HS-27A (cell line): ENCODE measurements around the gene IGSF10.
A peak's percentile ranks its signal among the peaks of the same experiment; 100 is the strongest.

ENCODE experiments used
- DNase-seq: peaks from one replicate; pipeline ENCODE4 v3.0.0-alpha.2; 2012; ENCODE audit warnings: low read depth, missing footprints

The IGSF10 gene

DNA sequence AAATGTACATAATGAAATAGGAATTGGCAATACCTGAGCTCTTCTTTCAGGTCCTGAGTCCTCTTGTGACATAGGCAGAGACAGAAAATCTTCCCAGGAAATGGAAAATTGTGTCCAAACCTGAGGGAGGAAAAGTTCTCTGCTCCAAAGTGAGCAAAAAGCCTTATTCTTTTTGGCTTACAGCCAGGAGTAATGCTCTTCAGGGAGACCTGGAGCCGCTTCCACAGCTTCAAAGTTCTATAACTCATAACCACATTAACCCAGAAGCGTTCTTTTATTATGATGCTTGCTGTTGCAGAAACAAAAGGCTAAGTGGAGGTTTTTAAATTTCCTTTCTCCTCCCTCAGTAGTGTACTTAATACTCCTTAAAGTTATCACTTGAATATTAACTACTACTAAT lies 633 bp downstream of the IGSF10 start:
- no peak for DNase-seq

DNA sequence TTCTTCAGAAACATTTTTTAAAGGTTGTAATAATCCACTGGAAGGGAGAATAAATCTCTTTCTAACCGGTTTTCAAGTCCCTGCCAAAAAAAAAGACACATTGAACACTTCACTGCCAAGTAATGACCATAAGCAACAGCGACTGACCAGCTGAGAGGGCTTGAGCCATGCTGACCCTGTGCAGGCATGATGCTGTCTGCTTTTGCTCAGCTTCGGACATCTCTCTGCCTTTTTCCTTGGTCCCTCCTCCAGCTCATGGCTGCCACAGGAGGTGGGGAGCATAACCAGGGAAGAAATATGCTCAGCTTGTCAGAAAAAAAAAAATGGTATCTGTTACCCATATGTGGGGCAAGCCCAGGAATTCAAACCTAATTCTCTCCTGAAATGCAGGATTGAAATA lies 1.5 kb downstream of the IGSF10 start:
- no peak for DNase-seq

- DNase-seq, result no peak
These were observed 4.8 kb downstream of the IGSF10 start for GRCh38 chr3:151456065-151456464.

DNA sequence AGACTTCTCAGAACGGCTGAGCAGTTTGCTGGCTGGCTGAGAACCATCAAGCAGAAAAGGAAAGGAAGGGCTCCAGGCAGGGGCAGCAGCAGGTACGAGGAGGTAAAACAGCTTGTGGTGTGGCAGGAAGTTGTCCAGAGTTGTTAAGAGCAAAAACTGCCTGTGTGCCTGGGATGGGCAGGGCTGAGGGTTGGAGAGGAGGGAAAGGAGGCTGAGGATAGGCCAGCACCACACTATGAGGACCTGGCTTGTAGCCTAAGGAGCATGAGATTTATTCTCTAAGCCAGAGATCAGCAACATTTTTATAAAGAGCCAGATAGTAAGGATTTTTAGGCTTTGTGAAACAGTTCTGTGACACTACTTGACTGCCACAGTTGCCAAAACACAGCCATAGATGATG lies 8.0 kb downstream of the IGSF10 start:
- no peak for DNase-seq

DNA sequence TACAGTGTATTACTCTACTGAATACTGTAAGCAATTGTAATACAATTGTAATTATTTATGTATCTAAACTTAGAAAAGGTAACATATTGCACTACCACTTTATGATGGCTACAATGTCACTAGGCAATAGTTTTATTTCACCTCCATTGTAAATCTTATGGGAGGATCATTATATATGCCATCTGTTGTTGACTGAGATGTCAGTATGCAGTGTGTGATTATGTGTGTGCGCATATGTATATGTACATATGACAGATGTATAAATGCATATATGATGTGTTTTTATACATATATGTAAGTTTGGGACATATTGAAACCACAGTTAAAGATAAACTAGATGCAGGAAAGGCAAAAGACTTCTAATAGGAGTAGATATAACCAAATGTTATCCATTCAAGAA lies 8.5 kb downstream of the IGSF10 start:
- DNase-seq, result no peak

- no peak for DNase-seq
These were observed 14.9 kb downstream of the IGSF10 start for GRCh38 chr3:151446002-151446340.

DNA sequence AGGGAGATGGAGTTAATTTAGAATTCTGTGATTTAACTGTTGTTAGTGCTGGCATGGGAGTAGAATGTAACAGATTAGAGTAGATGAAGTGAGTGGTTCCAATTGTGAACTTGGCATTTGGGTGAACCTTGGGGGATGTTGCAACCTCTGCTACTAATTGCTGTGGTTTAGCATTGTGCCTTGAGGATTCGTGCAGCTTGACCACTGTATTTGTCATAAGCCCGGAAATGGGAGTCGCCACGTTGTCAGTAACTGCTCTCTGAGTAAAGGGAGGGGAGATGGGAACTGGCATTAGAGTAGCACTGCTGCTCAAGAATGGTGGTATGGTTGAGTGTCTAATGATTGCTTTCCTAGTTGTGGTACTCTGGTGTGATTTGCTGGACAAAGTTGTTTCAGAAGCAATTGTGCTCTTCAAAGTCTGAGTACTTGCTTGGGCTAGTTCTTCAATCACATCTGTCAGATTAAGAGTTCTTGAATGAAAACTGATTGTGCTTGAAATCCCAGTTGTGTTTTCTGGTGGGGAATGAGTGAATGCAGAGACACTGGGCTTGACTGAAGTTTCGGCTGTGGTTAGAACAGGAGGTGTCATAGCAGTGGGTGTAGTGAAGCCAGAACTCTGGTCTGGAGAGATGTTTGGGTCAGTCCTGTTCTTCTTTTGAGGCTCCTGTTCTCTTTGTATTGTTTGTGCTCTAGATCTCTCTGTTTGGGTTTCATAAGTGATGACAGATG lies 15.4 kb downstream of the IGSF10 start:
- DNase-seq, result no peak

- DNase-seq, result no peak
These were observed 17.3 kb downstream of the IGSF10 start for GRCh38 chr3:151443583-151443982.

GRCh38 chr3:151440940-151441339 lies 19.9 kb downstream of the IGSF10 start:
- DNase-seq, result no peak

- DNase-seq, result peak; percentile 19
These were observed 21.2 kb downstream of the IGSF10 start for GRCh38 chr3:151439652-151440125.

DNA sequence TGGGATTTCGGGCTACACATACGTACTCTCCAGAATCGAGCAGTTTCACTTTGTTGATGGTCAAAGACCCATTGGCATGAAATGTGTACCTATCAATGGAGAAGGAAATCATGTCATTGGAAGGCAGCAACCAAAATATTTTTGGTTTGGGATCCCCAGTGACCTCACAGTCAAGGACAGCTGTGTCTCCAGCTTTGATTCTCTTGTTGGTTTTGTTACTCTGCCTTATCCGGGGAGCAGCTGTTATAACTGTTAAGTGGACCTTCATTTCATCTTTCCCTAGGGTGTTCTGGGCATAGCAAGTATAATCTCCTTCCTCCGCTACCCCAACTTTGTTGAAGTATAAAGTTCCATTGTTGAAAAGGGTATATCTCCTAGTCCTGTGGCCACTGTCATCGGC lies 23.0 kb downstream of the IGSF10 start:
- no peak for DNase-seq

- no peak for DNase-seq
These were observed 24.0 kb downstream of the IGSF10 start for GRCh38 chr3:151436675-151437446.

DNA sequence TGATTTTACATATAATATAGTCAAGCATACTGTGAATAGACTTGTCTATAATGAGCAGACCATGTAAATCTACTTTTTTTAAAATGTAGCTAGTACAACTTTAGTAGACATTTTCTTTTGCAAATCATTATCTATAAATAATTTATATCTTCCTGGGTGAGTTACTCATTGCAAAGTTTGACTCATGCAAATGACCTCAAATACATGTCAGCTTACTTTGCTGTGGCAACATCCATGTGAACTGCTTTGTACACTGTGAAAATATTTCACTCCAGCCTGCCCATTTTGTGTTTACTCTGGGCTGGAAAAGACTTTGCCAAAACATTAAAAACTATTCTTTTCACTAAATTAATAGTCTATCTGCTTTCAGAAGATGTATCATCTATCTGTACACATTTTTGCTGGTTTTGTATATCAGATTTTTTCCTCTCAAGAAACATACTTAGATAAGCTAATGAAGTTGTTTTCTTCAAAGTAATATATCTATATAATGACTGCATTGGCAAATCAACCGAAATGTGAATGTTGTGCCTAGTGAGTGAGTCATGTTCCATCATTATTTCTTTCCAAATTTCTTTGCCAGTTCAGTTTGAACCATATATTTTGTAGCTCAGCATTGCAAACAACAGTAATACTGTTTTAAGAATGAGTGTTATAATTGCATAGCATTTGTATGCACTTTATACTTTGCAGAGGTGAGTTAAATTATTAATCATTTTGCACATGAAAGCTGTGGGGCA lies 26.5 kb downstream of the IGSF10 start:
- peak; percentile 45 for DNase-seq

DNA sequence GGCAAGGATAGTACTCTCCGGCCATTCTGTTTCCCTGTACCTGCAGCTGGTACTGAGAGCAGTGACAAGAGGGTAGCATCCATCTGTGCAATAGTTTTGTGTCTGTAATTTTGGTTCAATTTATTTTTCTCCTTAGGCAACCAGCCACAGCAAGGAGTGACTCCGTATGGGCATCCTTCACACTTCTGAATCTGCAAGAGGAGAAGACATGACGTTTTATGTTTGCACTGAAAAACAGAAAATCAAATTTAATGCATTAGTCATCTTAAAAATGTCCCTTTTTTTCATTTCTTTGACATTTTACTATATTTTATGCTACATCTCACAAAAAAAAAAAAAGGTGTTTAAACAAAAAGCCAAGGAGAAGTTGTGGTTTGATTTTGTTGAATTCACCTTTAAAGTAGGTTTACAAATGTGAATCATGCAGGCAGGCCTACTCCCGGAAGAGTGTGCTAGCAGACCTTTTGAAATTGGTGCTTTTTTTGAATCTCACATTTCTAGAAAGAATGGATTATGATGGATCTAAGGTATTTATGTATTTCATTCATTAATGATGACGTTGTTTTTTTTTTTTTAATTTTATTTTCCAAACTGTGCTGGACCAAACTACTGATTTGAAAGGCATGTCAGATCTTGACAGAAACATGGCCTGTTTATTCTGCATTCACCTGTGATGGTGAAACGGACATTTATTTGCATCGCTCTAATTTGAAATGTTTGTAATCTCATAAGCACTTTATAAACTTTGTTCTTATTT lies 28.1 kb downstream of the IGSF10 start:
- DNase-seq, result no peak

DNA sequence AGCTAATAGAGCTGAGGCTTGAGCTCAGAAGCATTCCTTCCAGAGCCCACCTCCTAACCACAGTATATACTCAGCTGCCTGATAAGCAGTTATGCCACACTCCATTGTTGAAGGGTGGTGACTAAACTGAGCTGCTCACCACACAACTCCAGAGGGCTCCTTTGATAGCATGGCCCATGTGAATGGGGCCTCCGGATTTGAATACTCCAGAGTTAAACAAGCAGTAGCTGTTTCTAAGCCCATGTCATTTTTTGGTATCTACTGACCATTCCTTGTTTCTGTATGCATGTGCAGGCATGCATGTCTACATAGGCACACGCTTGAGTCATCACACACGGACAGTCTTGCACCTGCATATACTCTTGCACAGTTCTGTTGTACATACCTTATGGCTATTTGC lies 28.9 kb downstream of the IGSF10 start:
- peak; percentile 46 for DNase-seq

DNA sequence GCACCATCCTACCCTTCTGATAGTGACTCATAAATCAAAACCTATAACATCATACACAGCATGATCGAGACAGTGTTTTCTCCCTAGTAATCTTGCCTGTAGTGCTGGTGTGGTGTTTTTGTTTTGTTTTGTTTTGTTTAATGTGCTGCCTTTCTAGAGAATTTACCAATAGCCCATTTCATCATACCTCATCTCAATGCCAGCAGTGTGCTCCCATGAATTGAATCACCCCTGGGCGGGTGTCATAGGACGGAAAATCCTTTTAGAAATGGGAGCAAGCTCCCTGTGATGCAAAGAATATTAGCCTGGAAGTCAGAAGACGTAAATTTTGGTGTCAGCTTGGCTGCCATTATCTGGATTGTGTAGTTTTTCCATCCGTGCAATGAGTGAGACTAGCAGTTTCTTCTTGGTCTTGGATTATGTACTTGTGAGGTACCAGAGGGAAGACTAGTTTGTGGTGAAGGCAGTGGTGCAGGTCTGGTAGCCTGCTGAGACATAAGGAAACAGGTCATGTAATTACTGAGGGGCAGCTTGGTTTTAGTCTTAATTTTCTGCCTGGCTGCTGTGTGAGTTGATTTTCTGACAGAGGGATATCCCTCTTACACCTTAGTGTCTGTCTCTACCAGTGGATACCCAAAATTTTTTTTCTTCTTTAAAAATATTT lies 29.9 kb downstream of the IGSF10 start:
- DNase-seq, result no peak

- DNase-seq, result no peak
These were observed 32.5 kb downstream of the IGSF10 start for GRCh38 chr3:151428386-151428785.

- DNase-seq, result no peak
These were observed 34.6 kb downstream of the IGSF10 start for GRCh38 chr3:151426341-151426657.

GRCh38 chr3:151425627-151426340 lies 35.1 kb downstream of the IGSF10 start:
- DNase-seq, result no peak

- DNase-seq, result no peak
These were observed 37.8 kb downstream of the IGSF10 start for GRCh38 chr3:151423091-151423490.

DNA sequence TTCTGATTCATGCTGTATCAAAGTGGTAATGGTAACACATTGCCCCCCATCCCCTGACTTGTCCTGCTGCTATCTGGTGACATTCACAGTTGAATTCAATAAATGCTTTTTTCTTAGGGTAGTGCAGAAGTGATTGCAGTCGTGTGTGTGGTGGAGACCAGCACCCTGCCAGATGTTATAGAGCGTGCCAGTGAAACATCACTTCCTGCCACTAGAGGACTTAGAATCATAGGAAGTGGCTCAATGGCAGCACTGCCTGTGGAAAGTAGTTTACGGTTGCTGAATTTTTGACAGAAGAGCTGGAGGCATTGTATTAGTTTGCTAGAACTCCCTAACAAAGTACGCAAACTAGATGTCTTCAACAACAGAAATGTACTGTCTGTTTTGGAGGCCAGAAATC lies 38.9 kb downstream of the IGSF10 start:
- DNase-seq, result no peak
